NCI-H69 (cell line): ENCODE results near the gene TNXB.
"Not testable (repeated sequence)": the region's sequence is repeated elsewhere in the genome, so short reads cannot be mapped to it uniquely, and the experiment has no call there.

Source experiments
- DNase-seq: peaks from one replicate; lab custom pipeline; 2025; lab: John Stamatoyannopoulos, UW

The TNXB gene

DNA sequence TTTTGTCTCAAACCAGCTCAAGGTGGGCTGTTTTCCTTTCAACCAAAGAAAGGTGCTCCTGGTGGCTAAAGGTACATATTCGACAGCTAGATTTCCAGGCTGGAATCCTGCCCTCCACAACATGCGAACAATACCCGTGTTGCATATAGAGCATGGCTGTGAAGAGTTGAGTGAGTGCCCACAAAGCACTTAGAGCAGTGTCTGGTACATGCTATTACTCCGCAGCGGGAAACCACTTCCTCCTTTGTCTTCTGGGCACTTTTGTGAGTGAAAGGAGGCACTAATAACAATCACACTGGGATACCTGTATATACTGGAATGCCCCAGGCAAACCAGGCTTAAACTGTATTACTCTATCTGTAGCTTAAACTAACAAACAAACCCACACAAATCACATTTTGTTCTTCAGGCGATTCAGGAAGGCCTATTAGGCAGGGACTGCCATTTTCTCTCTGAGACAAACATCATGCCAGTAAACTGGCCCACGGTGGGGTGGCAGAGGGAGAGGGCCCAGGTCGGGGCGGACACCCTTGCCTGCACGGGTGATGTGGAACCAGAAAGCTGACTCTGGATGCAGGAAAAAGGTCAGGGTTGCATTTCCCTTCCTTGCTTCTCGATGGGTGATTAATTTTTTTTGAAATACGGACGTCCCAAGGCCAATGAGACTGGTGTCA, 104.1 kb downstream of the TNXB start:
- DNase-seq = peak; percentile 71

DNA sequence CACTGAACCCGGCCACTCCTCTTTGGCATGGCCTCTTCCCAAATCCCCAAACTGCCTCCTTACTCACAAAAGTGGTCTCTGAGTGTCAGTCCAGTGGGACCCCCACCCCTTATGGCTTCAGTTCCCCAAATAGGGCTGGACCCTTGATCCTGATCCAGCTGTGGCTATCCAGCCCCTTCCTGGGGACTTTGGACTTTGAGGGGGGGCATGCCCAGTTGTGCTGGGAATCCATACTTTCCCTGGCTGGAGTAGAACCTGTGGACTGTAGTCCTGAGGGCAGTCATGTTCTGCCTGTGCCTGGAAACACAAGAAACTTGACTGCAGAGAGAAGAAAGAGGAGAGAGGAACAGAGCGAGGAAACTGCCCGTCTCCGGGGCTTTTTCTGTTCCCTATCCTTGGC, 104.7 kb downstream of the TNXB start:
- DNase-seq = not testable (repeated sequence)

DNA sequence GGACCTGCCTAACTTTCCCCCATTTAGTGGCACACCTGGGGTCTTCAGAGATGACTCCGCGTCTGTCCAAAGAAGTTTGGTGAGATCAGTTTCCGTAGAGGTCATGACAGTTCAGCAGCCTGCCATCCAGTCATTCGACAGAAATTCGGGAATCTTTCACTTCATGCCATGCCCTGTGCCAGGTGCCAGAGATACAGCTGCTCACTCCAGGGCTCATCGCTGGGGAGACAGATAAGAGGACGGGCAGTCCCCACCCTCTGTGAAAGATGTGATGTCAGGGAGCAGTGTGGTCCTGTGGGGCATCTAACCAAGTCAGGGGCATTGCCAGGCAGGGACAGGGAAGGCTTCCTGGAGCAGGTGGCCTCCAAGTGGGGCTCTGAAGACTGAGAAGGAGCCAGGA, 105.8 kb downstream of the TNXB start:
- not testable (repeated sequence) for DNase-seq

DNA sequence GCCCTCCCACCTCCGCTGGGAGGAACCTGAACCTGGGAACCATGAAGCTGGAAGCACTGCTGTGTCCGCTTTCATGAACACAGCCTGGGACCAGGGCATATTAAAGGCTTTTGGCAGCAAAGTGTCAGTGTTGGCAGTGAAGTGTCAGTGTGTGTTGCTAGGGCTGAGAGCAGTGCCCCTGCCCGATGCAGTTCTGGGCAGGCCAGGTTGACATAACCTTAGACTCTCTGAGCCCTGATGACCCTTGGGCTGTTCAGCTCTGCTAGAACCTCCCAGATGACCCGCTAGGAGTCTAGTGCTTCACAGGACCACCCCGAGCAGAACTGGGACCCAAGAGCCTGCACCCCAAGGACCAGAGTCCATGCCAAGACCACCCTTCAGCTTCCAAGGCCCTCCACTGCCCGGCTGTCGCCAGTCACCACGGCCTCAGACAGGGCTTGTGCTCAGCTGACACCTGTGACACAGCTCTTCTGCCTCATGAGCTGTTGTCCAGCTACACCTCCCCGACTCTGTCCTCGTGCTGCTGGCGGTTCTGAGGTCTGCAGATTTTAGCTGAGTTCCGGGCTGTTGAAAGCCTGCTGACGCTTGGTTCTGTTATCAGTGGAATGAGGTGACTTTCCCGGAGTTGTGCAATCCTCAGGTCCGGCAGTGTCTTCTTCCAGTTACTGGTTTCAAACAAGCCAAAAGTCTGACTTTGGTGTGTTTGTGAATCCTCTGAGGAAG, 106.4 kb downstream of the TNXB start:
- not testable (repeated sequence) for DNase-seq

DNA sequence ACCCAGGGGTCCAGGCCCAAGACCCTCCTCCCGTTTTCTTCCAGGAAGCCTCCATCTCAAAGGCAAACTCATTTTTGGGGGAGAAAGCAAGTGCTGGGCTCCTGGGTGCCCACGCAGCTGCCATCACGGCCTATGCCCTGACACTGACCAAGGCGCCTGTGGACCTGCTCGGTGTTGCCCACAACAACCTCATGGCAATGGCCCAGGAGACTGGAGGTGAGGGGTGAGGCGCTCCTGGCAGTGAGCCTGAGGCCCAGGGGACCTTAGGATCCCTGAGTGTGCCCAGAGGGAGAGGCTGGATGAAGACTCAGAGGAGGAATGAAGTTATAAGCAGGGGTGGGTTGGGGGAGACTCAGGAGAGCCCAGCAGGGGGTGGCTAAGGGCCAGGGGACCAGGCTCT, 112.8 kb downstream of the TNXB start:
- not testable (repeated sequence) for DNase-seq

DNA sequence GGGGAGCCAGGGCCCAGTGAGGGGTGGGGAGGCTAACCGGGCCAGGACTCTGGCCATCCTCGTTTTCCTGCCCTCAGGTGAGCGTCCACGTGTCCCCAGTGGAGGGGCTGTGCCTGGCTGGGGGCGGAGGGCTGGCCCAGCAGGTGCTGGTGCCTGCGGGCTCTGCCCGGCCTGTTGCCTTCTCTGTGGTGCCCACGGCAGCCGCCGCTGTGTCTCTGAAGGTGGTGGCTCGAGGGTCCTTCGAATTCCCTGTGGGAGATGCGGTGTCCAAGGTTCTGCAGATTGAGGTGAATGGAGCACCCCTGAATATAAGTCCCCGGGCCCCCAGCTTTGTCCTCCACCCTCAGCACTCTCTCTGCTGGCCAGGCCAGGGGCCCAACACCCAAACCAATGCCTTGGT, 114.7 kb downstream of the TNXB start:
- not testable (repeated sequence) for DNase-seq
